Measurements from ENCODE around the gene PCCB.

GRCh38 chr3:136207489-136208115 is 42.5 kb upstream of the PCCB start:
- TF ChIP-seq SP1 (IDR thresholded peaks at IDR 0.05; ENCODE audit: low read depth, low read length) (no peak), CTCF (IDR thresholded peaks at IDR 0.05; ENCODE audit: control extremely low read depth in 1 of 3, insufficient read depth in 1 of 3, low read depth in 1 of 3, low read length in 3 of 3) (no peak)
